Ectodermal cell (in vitro differentiated cells): Measurements from ENCODE around the gene SDHAF3.

Source experiments
- H3K27ac ChIP-seq: 2 replicates; pipeline ENCODE4 v1.7.0; 2013; ENCODE audit warnings: mild to moderate bottlenecking, low read depth, low read length; ENCODE audit not compliant: insufficient read depth, poor library complexity, severe bottlenecking
- H3K27me3 ChIP-seq: 2 replicates; pipeline ENCODE4 v1.7.0; 2013; ENCODE audit warnings: mild to moderate bottlenecking, low read length; ENCODE audit not compliant: insufficient read depth, control insufficient read depth, poor library complexity, severe bottlenecking
- H3K36me3 ChIP-seq: one replicate; pipeline ENCODE4 v1.7.0; 2013; ENCODE audit warnings: low read length; ENCODE audit not compliant: control insufficient read depth, insufficient read depth
- H3K4me1 ChIP-seq: one replicate; pipeline ENCODE4 v1.7.0; 2013; ENCODE audit warnings: low read length; ENCODE audit not compliant: control insufficient read depth, insufficient read depth
- H3K4me3 ChIP-seq: 2 replicates; pipeline ENCODE4 v1.7.0; 2013; ENCODE audit warnings: low read depth, low read length, control low read depth; ENCODE audit not compliant: insufficient read depth
- H3K9me3 ChIP-seq: 2 replicates; pipeline ENCODE4 v1.7.0; 2013; ENCODE audit warnings: mild to moderate bottlenecking, low read length, moderate library complexity; ENCODE audit not compliant: control insufficient read depth
- WGBS, 2 experiments: methylation state at CpG; one replicate each; pipeline ENCODE4 v1.1.7; 2013; ENCODE audit warnings: missing lambda C conversion rate in 2 of 2; 5-methylcytosine and 5-hydroxymethylcytosine counted together

The SDHAF3 gene

DNA sequence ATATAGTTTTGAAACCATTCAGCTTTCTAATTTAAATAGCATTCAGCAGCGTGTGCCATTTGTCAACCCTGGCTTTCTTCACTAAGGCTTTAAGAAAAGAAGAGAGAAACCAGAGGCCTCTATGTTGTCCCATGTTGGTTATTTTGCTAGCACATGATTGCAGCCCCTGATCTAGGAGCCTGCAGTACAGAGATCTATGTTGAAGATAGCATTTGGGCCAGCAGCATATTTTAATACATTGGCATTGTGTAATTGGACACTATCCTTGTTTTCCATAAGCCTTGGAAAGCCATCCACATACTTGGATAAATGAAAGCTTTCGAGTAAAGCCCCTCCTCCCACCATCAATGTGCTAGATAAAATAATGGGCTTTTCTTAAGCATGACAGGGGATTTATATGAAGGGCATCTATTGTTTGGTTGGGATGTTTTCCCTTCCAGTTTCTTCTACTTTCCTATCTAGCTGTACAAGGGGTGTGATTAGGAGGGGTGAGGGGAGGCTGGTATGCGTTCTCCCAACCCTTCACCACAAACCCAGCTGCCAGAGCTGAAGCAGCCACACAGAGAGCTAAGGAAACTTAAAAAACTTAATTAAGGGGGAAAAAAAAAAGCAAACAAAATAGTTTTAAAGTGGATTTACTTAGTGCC, 23.1 kb upstream of the SDHAF3 start:
- 95 to 96% methylated on average over 1 to 2 of the region's 3 CpGs for WGBS, 2 experiments
- Histone ChIP-seq H3K36me3 (no peaks in the 10 kb centered on the region), H3K4me1 (no peaks in the 10 kb centered on the region), H3K27me3 (no peaks in the 10 kb centered on the region), H3K9me3 (no peaks in the 10 kb centered on the region), H3K27ac (no peak overlapping the region), H3K4me3 (no peak overlapping the region)

DNA sequence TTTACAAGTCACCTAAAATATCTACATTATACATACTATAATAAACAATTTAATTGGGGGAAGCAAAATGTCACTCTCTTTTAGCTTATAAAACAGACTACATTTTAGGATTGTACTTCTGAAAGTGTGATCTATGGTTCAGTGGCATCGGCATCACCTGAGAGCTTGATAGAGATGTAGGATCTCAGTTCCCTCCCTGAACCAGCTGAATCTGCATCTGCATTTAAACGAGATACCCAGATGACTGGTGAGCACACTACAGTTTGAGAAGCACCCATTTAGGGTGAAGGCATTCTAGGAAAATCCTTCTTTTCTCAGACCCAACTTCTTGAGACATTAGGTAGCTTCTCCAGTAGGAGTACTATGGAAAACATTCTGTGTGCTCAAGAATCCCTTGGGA, 21.5 kb upstream of the SDHAF3 start:
- no peaks in the 10 kb centered on the region for H3K36me3 ChIP-seq
- WGBS, 2 experiments = 92 to 93% methylated on average over 2 of the region's 2 CpGs
- no peaks in the 10 kb centered on the region for H3K4me1 ChIP-seq
- H3K27ac ChIP-seq = no peak overlapping the region
- no peak overlapping the region for H3K4me3 ChIP-seq
- no peaks in the 10 kb centered on the region for H3K9me3 ChIP-seq
- H3K27me3 ChIP-seq = no peaks in the 10 kb centered on the region

DNA sequence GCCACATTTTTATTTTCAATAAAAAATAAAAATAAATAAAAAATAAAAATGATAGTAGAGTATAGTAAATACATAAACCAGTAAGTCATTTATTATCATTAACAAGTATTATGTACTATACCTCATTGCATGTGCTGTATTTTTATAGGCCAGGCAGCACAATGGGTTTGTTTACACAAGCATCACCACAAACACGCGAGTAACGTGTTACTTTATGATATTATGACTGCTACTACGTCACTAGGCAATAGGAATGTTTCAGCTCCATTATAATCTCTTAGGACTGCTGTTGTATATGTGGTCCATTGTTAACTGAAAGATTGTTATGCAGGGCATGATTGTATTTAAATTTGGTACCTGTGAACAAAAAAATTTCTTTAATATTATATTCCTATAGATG, 20.8 kb upstream of the SDHAF3 start:
- Histone ChIP-seq H3K27me3 (no peaks in the 10 kb centered on the region), H3K9me3 (no peaks in the 10 kb centered on the region), H3K36me3 (no peaks in the 10 kb centered on the region), H3K4me1 (no peaks in the 10 kb centered on the region), H3K27ac (no peak overlapping the region), H3K4me3 (no peak overlapping the region)
- WGBS, 2 experiments = 98 to 100% methylated on average over 4 of the region's 4 CpGs

DNA sequence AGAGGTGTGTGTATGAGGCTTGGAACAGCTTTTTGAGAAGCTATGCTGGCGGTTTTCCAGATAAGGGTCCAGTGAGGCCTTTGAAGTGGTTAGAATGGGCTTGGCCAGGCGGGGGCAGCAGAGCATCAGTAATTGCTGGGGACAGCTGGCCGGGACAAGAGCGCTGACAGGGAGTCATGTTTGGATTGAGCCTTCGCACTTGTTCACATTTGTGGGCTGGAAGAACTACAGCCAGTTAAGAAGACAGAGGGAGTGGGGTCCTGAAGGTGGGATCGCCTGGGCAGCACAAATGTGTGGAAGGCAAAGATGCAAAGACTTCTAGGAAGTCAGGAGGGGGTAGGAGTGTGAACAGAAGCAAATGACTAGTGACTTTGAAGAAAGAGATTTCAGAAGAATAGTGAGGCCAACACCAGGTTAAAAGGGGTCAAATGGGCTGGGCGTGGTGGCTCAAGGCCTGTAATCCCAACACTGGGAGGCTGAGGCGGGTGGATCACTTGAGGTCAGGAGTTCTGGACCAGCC, 12.7 kb upstream of the SDHAF3 start:
- no peak overlapping the region for H3K27ac ChIP-seq
- H3K4me3 ChIP-seq = no peak overlapping the region
- no peaks in the 10 kb centered on the region for H3K9me3 ChIP-seq
- 25 to 27% methylated on average over 8 of the region's 8 CpGs for WGBS, 2 experiments
- no peaks in the 10 kb centered on the region for H3K36me3 ChIP-seq
- no peaks in the 10 kb centered on the region for H3K4me1 ChIP-seq
- no peaks in the 10 kb centered on the region for H3K27me3 ChIP-seq

GRCh38 chr7:97107192-97107800, 10.2 kb upstream of the SDHAF3 start:
- no peak overlapping the region for H3K4me3 ChIP-seq
- 80% methylated on average over 1 of the region's 2 CpGs; no CpG with 5 or more reads in 1 of the 2 experiments for WGBS, 2 experiments
- no peaks in the 10 kb centered on the region for H3K27me3 ChIP-seq
- H3K4me1 ChIP-seq = no peaks in the 10 kb centered on the region
- H3K27ac ChIP-seq = no peak overlapping the region
- no peaks in the 10 kb centered on the region for H3K9me3 ChIP-seq
- no peaks in the 10 kb centered on the region for H3K36me3 ChIP-seq

DNA sequence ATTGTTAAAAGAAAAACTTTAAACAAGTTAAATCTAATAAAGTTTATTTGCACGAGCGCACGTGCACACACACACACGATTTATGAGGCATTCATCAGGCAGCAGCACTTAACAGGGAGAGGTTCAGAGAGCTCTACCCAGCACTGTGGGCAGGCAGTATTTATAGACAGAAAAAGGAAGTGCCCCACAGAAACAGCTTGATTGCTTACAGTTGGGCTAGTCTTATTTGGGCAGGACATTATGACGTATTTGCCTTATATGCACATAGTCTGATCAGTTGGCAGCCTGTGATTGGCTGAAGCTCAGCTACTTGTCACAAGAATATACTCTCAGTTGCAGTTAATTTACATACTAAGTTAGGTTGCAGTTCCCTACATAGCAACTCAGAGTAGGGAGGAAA, 1.2 kb upstream of the SDHAF3 start:
- 96 to 97% methylated on average over 5 of the region's 5 CpGs for WGBS, 2 experiments

GRCh38 chr7:97117035-97117371, 495 bp upstream of the SDHAF3 start:
- H3K4me1 ChIP-seq = peaks cover 6% of the 10 kb centered on the region
- no peaks in the 10 kb centered on the region for H3K36me3 ChIP-seq
- no peaks in the 10 kb centered on the region for H3K9me3 ChIP-seq
- H3K27me3 ChIP-seq = peaks cover 5% of the 10 kb centered on the region
- 82 to 83% methylated on average over 9 of the region's 9 CpGs for WGBS, 2 experiments
- peak overlapping the region; percentile 6 for H3K27ac ChIP-seq
- peak overlapping the region; percentile 97 for H3K4me3 ChIP-seq

More for the DNA sequence above, 1.2 kb upstream of the SDHAF3 start:
- Histone ChIP-seq H3K27me3 (peaks cover 5% of the 10 kb centered on the region), H3K4me1 (peaks cover 6% of the 10 kb centered on the region), H3K4me3 (no peak overlapping the region), H3K27ac (no peak overlapping the region), H3K36me3 (no peaks in the 10 kb centered on the region), H3K9me3 (no peaks in the 10 kb centered on the region)

DNA sequence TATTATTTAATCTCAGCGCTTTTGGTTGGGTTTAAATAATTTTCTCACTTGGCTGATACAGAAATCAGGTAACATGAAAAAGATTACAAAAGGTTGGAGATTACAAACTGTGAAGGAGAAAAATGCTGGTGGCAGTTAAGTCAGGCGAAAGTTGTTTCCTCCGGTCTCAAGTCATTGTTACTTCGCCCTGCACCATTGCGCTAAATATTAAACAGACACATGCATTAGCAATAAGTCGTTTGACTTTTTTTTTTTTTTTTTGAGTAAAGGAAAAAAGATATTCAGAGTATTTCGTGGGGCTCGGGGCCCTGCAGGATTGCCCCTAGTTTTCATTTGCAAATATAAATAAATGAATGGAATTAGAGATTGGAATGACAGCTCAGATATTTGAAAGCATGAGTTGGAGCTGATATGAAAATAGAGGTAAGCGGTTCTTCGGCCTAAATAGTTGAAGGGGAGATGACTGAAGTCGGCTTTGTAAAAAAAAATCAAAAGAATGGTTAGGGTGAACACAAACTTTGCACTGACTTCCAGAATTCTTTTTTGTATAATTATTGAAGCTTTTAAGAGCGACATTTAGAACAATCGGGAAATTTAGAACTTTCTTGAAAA, 914 bp downstream of the SDHAF3 start:
- H3K27ac ChIP-seq = no peak overlapping the region
- 30 to 43% methylated on average over 12 of the region's 13 CpGs for WGBS, 2 experiments

GRCh38 chr7:97119747-97120146, 2.2 kb downstream of the SDHAF3 start:
- H3K4me3 ChIP-seq = no peak overlapping the region
- H3K9me3 ChIP-seq = no peaks in the 10 kb centered on the region
- H3K27ac ChIP-seq = no peak overlapping the region
- H3K36me3 ChIP-seq = no peaks in the 10 kb centered on the region
- H3K4me1 ChIP-seq = peaks cover 6% of the 10 kb centered on the region
- 96 to 100% methylated on average over 1 to 2 of the region's 2 CpGs for WGBS, 2 experiments
- H3K27me3 ChIP-seq = peaks cover 5% of the 10 kb centered on the region

More for the DNA sequence above, 914 bp downstream of the SDHAF3 start:
- Histone ChIP-seq H3K36me3 (no peaks in the 10 kb centered on the region), H3K27me3 (peaks cover 5% of the 10 kb centered on the region), H3K4me3 (peak overlapping the region; percentile 97), H3K9me3 (no peaks in the 10 kb centered on the region), H3K4me1 (peaks cover 6% of the 10 kb centered on the region)

GRCh38 chr7:97120713-97121457, 3.4 kb downstream of the SDHAF3 start:
- Histone ChIP-seq H3K27me3 (no peaks in the 10 kb centered on the region), H3K9me3 (no peaks in the 10 kb centered on the region), H3K36me3 (no peaks in the 10 kb centered on the region), H3K27ac (no peak overlapping the region), H3K4me1 (peaks cover 6% of the 10 kb centered on the region), H3K4me3 (no peak overlapping the region)
- 92% methylated on average over 5 of the region's 5 CpGs for WGBS, 2 experiments
